Stimulated activated CD8-positive, alpha-beta memory T cell treated with anti-CD3 and anti-CD28 coated beads, Interleukin-2, amount 100 ng/mL, for 48 hours (primary cell): ENCODE measurements around the gene DHX16.
A peak's percentile ranks its signal among the peaks of the same experiment; 100 is the strongest.
"Not testable (repeated sequence)": the region's sequence is repeated elsewhere in the genome, so short reads cannot be mapped to it uniquely, and the experiment has no call there.

ENCODE experiments used
- DNase-seq, 2 donors: peaks; one replicate each; pipeline ENCODE4 v3.0.0-alpha.2; 2020; ENCODE audit warnings: low read depth in 2 of 2

DHX16 gene

DNA sequence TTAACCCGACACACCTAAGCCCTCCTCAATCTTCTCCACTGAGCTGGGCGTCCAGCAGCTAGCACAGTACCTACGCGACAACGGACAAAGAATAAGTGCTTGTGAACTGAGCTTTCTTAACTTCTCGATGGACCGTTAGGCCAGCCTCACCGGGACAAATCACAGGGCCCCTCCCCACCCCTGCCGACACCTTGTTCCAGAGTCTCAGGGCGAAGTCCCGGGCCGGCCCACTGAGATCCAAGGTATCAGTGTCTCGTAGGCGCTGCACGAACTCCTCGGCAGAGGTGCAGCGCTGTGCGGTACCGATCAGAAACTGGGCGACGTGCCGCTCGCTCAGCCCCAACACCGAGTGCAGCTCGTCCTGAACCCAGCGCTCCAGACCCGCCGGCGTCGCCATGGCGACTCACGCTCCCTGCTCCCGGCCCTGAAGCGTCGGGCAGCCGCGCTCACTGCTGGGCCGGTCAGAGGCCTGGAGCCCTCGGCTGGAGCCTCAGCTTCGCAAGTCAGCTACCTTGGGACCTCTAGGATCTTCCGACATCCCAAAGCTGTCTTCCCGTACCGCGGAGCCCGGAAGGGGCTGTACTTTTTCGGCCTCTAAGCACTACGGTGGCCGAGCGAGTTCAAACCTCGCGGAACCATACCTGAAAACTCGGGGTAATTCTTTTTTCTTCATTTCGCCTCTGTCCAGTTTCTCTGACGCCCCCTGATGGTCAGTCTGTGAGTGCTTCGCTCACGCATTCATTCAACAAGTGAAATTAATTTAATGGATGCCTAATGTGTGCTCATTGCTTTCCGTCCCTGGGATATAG, at the start of gene DHX16:
DHX16 (minus strand) TSS at position 562 of the 809 bp plus-strand sequence; CDS start at position 397, 165 bp downstream.
- DNase-seq, result peak; percentile 82 to 86

DNA sequence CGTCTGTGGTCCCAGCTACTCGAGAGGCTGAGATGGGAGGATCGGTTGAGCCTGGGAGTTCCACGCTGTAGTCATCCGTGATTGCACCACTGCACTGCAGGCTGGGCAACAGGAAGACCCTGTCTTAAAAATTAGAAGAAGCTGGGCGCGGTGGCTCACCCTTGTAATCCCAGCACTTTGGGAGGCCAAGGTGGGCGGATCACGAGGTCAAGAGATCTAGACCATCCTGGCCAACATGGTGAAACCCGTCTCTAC, 49.1 kb upstream of the DHX16 start:
- not testable (repeated sequence) for DNase-seq

DNA sequence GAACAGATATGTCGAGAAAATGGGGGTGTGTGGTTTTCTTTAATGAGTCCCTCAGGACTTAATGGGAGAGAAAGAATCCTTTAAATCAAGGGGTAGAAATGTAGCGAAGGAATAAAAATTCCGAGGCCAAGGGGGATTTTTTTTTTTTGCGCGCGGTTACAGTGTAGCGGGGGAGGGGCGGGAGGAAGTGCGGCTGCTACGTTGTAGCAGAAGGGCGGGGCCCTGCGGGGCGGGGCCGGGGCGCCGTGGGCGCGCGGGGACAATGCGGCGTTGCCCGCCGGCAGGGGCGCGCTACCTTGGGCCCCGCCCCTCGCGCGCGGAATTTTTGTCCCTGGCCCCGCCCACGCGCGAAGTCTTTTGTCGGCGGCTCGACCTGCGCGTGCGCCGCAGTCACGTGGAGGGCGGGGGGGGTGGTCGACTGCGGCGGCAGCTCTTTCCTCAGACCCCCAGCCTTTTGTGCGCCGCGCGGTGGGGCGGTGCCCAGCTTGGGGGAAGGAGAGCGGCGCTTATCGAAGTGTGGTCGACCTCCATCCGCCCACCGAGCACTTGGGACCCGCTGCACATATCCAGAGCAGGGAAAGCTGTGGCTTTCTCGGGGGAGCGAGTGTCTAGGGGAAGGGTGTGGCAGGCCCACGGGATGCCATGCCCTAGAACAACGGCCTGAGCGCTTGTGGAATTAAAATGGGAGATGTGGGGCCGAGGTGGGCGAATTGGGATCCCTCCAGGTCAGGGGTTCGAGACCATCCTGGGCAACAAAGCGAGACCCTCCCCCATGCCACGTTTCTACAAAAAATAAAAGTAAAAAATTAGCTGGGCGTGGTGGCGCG, 48.6 kb upstream of the DHX16 start:
- DNase-seq, result peak; percentile 93 to 97

DNA sequence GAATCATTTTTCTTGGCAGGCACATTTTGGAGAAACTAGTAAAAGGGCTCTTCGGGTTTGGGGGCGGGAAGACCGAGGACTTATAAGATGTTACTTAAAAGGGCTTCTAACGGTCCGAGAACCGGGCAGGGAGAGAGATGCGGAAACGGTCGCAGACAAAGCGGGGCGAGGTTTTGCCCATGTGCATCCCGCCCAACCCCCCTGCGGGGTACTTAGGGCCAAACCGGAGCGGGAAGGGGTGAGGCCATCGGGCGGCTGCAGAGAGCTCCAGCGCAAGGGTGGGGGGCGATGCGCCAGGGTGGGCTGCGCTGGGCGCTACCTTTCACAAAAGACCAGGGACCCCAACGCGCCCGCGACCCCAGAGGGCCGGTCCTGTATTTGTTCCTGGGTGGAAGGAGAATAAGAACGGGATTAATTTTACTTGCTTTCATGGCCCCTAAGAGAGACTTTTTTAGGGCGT, 48.0 kb upstream of the DHX16 start:
- peak; percentile 55 to 59 for DNase-seq

DNA sequence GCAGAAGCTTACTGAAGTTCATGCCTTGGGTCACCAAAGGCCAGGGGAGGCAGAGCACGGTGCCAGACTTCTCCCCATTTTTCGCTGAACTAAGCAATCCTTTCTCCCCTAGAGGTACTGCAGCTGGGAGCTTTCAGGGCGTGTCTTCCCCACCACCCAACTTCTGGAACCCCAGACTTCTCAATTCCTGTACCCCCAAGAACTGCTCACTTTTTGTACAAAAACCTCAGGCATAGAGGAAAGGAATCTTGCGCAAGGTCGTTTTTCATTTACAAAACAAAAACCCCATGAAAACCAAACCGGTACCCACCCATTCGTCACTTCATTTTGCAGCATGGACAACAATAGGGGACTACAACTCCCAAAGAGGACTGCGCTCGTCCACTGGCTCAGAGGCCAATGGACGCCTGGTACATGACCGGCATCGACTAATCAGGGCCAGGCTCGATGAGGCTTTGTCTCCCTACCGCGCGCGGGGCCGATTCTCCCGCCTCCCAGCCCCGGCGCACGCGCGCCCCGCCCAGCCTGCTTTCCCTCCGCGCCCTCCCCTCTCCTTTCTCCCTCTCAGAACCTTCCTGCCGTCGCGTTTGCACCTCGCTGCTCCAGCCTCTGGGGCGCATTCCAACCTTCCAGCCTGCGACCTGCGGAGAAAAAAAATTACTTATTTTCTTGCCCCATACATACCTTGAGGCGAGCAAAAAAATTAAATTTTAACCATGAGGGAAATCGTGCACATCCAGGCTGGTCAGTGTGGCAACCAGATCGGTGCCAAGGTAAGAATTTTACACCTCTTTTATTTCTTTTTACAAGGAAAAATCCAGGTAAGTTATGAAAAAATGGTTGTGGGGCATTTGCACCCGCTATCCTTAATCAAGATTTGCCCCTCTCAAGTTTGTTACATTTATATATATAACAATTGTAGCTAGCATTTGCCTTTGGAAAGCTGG, 47.3 kb upstream of the DHX16 start, which contains the start of gene TUBB:
TUBB (plus strand) TSS at position 562 of the 947 bp plus-strand sequence; CDS start at position 717, 155 bp downstream.
- peak; percentile 93 for DNase-seq

DNA sequence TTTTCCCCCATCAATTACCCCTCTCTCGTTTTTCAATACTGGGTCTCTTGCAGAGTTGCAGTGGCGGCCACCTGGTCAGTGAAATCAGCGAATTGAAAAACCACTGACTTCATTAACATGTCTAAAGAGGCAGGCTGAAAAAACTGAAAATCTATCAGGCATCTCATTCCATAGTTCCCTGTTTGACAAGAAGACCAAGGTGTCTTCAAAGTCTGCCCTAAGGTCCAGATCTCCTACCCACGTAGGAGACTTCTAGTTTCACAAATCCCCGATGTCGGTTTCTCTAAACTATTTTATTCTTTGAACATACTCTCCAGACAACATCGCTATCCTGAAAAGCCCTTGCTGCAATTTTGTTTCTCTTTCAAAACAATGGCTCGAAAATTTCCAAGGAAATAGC, 46.5 kb upstream of the DHX16 start:
- DNase-seq, result no peak

DNA sequence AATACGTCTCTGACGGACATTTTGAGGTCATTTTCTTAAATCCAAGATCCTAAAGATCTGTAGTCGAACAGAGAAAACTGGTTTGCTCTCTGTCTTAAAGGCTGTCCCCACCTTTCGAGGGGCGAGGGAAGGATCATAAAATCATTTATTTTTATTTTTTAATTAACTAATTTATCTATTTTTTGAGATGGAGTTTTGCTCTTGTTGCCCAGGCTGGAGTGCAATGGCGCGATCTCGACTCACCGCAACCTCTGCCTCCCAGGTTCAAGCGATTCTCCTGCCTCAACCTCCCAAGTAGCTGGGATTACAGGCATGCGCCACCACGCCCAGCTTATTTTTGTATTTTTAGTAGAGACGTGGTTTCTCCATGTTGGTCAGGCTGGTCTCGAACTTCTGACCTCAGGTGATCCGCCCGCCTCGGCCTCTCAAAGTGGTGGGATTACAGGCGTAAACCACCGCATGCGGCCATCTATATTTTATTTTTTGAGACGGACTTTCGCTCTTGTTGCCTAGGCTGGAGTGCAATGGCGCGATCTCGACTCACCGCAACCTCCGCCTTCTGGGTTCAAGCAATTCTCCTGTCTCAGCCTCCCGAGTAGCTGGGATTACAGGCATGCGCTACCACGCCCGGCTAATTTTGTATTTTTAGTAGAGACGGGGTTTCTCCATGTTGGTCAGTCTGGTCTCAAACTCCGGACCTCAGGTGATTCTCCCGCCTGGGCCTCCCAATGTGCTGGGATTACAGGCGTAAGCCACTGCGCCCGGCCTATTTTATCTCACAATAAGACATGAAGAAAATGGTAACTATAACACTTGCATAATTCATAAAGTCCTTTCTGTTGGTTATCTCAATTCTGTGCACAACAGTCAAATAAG, 45.3 kb upstream of the DHX16 start:
- DNase-seq, result not testable (repeated sequence)

DNA sequence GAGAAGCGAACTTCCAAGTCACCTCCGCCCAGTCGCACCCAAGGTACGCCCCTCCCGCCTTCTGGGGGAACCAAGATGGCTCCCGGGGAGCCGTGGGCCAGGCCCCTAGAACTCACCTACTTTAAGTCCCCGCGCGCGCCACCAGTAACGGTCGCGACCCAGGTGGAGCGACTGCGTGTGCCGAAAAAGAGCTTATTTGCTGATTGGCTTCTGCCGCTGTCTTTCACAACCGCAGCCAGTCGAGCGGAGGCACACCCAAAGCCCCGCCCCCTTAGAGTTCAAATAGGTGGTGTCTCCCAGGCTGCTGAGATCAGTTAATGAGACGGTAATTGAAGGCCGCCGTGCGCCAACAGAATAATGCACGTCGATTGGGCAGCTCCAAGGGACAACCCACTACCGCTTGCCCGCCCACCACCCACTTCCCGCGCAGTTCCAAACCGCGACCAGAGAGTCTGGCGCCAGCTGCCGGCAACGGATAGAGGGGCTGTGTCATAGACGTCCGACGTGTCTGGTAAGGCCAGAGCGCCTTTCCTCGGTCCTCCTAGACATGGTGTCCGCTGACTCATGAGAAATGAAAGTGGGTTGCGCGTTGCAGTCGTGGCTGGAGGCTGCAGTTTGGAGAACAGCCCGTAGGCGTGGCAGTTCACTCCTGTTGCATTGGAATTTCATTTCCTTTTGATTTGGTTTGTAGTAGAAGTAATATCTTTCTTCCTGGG, 44.5 kb upstream of the DHX16 start, which contains the start of gene MDC1:
MDC1 (minus strand) TSS at position 153 of the 716 bp plus-strand sequence. CDS start 2,106 bp downstream, outside the sequence.
- peak; percentile 95 to 99 for DNase-seq

DNA sequence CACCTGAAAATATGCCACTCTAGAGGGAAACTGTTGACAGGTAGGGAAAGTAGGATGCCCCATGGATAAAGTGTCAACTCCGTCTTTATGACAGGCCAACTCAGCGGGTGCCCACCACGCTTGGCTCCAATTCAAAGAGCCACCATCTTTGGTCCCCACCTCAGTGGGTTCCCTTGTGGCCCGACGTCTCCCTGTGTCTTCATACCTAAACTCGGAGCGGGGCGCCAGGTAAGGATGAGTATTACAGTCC, 44.0 kb upstream of the DHX16 start:
- DNase-seq, result no peak

DNA sequence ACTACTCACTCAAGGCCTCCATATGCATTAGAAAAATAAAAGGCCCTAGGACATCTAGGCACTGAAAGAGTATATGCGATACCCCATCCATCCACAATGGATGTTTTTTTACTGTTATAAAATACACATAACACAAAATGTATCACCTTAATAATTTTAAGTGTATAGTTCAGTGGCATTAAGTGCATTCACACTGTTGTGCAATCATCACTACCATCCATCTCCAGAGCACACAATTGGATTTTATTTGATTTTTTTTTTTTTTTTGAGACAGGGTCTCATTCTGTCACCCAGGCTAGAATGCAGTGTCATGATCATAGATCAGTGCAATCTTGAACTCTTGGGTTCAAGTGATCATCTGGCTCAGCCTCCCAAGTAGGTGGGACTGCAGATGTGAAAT, 41.5 kb upstream of the DHX16 start:
- no peak for DNase-seq

DNA sequence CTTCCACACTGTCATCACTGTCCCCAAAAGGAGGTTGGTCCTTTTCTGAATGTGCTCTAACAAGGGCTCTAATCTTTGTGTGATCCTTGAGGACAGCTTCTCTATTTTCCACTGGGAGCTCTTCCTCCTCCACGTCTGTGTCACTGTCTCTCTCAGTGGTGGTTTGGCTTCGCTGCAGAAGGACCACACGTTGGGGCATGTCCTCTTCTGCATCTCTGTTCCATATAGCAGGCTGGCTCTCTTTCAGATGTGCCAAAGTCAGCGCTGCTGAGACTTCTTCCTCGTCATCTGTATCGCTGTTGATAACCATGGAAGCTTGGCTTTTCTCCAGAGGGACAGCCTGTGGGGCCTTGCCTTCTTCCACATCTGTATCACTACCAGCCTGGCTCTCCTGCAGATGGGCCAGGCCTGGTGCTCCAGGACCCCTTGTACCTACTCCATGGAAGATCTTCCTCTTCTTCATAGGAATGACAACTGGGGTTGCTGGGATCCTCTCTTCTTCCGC, 39.7 kb upstream of the DHX16 start:
- no peak for DNase-seq

DNA sequence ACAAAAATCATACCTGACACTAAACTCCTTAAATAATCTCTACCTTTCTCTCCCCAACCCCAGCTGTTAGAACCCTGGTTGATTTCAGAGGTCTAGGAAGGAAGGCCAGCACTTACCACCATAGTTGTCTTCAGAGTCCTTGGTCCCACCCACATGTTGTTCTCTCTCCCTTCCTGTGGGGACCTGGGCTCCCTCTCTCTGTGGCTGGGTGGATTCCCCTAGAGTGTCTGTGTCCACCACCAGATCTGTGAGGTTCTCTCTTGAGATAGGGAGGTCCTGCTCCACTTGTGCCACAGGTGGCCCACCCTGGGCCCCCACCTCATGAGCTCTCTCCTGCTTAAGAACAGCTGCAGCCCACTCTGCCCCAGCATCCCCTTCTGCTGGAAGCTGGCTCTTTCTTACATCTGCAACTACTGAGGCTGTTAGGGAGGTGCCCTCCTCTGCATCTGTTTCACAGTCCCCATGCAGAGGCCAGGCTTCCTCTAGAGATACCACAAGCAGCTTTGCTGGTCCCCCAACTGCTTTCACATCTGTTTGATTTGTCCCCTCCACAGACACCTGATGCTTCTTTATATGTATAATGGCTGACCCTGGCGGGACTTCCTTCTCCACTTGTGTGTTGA, 39.1 kb upstream of the DHX16 start:
- DNase-seq, result no peak

DNA sequence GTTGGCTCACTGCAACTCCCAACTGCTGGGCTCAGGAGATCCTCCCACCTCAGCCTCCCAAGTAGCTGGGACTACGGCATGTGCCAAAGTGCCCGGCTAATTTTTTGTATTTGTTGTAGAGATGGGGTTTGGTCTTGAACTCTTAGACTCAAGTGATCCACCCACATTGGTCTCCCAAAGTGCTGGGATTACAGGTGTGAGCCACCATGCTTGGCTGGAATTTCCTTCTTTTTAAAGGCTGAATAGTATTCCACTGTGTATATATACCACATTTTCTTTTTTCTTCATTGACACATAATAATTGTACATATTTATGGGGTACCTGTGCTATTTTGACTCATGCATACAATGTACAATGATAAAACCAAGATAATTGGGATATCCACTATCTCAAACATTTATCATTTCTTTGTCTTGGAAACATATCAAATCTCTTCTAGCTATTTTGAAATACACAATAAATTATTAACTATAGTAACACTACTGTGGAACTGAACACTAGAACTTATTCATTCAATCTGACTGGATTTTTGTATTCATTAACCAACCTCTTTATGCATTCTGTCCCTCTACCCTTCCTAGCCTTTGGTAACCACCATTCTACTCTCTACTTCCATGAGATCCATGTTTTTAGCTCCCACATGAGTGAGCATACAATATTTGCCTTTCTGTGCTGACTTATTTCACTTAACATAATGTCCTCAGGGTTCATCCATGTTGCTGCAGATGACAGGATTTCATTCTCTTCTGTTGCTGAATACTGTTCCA, 36.5 kb upstream of the DHX16 start:
- no peak for DNase-seq

DNA sequence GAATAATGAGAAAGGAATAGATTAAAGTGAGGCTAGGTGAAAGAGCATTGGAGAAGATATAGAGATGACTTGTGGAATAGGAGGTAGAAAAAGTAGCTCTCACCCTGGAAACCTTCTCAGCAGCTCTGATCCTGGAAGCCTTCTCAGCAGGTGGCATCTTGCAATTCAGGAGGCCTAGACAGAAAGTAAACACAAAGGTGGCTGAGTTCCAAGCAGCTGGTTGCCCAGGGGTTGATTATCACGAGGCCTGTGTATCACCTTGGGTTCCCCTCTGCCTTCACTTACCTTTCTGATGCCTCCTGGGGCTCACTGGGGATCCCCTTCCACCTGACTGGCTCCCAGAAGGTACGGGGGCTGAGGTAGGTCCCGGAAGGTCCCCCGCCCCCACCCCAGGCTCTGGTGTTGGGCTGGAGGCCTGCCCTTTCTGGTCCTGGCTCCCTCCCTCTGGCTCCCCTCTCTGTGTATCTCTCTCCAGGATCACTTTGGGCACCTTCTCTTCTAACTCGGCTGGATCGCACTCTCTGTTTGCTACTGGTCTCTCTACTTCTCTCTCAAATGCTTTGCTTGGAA, 34.6 kb upstream of the DHX16 start:
- DNase-seq, result no peak

DNA sequence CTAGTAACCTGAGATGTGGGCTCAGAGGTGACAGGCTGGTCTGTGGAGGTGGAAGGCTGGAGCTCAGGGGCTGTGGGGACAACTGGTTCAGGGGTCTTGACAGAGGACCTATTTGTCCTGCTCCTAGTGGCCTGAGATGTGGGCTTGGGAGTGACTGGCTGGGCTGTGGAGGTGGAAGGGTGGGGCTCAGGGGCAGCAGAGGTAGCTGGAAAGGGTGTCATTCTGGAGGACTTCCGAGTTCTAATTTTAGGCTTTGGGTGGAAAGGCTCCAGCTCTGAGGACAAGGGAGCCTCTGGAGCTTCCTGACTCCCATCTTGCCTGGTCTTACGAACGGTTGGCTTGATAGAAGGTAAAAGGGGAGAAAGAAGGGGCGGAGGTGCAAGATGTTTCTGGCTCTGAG, 32.8 kb upstream of the DHX16 start:
- DNase-seq, result no peak

DNA sequence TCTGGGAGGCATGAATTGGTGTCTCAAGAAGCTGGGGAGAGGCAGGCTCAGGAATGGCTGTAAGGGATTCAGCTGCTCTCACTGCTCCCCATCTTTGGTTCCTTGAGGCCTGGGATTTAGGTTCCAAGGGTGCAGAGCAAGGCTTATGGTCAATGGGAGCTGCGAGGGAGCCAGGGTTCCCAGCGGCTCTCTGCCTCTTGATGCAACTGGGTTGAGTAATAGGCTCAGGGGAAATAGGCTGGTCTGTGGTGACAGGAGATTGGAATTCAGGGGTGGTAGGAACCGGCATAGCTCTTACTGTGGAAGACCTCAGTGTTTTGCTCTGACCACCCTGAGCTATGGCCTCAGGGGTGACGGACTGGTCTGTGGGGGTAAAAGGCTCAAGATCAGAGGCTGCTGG, 31.0 kb upstream of the DHX16 start:
- no peak for DNase-seq

DNA sequence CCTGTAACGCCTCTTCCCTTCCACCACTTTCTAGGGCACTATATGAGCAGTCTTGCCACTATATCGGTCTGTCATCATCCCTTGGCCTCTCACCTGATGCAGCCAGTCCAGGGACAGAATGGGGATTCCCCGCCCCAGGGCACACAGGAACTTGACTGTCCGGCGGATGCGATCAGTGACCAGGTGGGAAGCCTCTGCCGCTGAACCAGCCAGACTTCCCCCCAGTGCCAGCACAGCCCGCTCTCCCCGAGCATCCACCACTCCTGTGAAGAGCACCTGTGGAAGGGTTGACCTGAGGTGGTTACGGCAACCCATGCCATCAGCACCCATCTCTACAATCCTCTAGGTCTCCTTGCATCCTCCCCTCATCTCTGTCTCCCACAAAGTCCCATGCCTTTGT, 30.2 kb upstream of the DHX16 start:
- DNase-seq, result no peak

DNA sequence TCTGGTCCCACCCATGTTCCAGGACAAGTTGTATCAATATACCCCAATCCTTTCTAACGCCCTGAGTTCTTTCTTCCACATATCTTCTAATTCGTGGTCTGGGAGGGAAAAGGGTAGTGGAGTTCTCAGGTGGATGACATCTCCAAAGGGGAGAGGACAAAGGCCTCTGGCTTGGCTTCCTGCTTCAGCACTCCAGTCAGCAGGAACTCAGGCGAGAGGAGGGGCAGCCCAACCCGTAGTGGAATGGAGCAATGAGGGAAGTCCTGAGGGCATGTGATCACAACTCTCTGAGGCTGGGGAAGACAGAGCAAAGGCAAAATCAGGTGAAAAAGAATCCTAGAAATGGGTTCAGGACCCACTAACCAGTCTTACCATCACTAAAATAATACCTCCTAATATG, 27.5 kb upstream of the DHX16 start:
- DNase-seq, result no peak

DNA sequence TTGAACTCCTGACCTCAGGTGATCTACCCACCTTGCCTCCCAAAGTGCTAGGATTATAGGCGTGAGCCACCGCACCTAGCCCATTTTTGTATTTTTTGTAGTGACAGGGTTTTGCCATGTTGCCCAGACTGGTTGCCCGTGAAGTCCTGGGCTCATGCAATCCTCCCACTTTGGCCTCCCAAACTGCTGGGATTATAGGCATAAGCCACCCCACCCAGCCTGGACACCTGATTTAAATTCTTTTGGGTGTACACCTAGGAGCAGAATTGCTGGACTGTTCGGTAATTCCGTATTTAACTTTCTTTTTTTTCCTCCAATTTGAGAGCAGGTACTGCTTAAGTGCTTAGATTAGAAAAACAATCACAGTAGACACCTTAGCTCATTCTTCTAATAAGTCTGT, 23.6 kb upstream of the DHX16 start:
- DNase-seq, result no peak
